IMR-90 (cell line): Measurements from ENCODE around the gene ARHGAP10. TPM values are rescaled to one million over a fixed set of nuclear protein-coding genes. Genes with fewer than 3 reads are reported as not detected.

Experiments
- ATAC-seq: fragments of 200-7000 bp; cut with Tn5 transposase; 2 replicates; pipeline ENCODE4 v1.9.1; 2020; ENCODE audit warnings: low read depth, mild to moderate bottlenecking, moderate library complexity
- BruUV-seq: library from RNA; stranded (reverse); fragments of 400-500 nt; replicated peaks from 2 replicates; lab custom pipeline; 2021; lab: Mats Ljungman, UMichigan
- CTCF ChIA-PET: fragments of 300-600 bp; formaldehyde crosslinking; extraction: SDS; loops from one replicate; lab custom pipeline; 2021; ENCODE audit warnings: antibody characterized with exemption; lab: Yijun Ruan, JAX
- POLR2A ChIA-PET: fragments of 300-600 bp; sonication (Branson Sonifier 250); formaldehyde crosslinking; loops from one replicate; lab custom pipeline; 2022; ENCODE audit warnings: antibody characterized with exemption; ENCODE audit not compliant: unreplicated experiment; lab: Charles Lee
- DNase-seq: peaks from one replicate; pipeline ENCODE4 v3.0.0; 2013
- H2AFZ ChIP-seq: replicated peaks from 2 replicates; pipeline ENCODE3; 2013; ENCODE audit warnings: low read length, mild to moderate bottlenecking; ENCODE audit not compliant: poor library complexity
- H2AK5ac ChIP-seq: 2 replicates; pipeline ENCODE4 v1.6.1; 2013; ENCODE audit warnings: low read depth, low read length, inconsistent platforms
- H2AK9ac ChIP-seq: replicated peaks from 2 replicates; pipeline ENCODE3; 2013; ENCODE audit warnings: mild to moderate bottlenecking, low read depth, low read length, moderate library complexity; ENCODE audit not compliant: poor library complexity
- H2BK120ac ChIP-seq: 2 replicates; pipeline ENCODE4 v1.6.1; 2013; ENCODE audit warnings: low read depth, low read length, inconsistent platforms
- H2BK15ac ChIP-seq: 3 replicates; pipeline ENCODE4 v1.6.1; 2013; ENCODE audit warnings: low read depth, low read length, inconsistent platforms
- H2BK20ac ChIP-seq: 2 replicates; pipeline ENCODE4 v1.6.1; 2013; ENCODE audit warnings: low read depth, mild to moderate bottlenecking, inconsistent platforms, low read length, moderate library complexity
- H2BK5ac ChIP-seq: 2 replicates; pipeline ENCODE4 v1.6.1; 2013; ENCODE audit warnings: mild to moderate bottlenecking, low read depth, low read length, inconsistent platforms; ENCODE audit not compliant: poor library complexity, severe bottlenecking
- H3K14ac ChIP-seq: replicated peaks from 2 replicates; pipeline ENCODE4 v1.6.1; 2013; ENCODE audit warnings: low read depth, low read length, inconsistent platforms
- H3K18ac ChIP-seq: 2 replicates; pipeline ENCODE4 v1.6.1; 2013; ENCODE audit warnings: low read depth, low read length, control low read depth
- H3K23ac ChIP-seq: 2 replicates; pipeline ENCODE4 v1.6.1; 2013; ENCODE audit warnings: low read depth, low read length, inconsistent platforms
- H3K27ac ChIP-seq: 2 replicates; pipeline ENCODE4 v1.5.1; 2013; ENCODE audit warnings: mild to moderate bottlenecking, control low read depth, low read length; ENCODE audit not compliant: insufficient read depth
- H3K27me3 ChIP-seq: 2 replicates; pipeline ENCODE4 v1.6.1; 2013; ENCODE audit warnings: low read length; ENCODE audit not compliant: control insufficient read depth, insufficient read depth
- H3K36me3 ChIP-seq: 2 replicates; pipeline ENCODE4 v1.6.1; 2013; ENCODE audit warnings: low read length, mixed read lengths; ENCODE audit not compliant: control insufficient read depth, insufficient read depth
- H3K4ac ChIP-seq: 2 replicates; pipeline ENCODE4 v1.6.1; 2013; ENCODE audit warnings: low read depth, low read length, inconsistent platforms
- H3K4me1 ChIP-seq: 2 replicates; pipeline ENCODE4 v1.6.1; 2013; ENCODE audit warnings: low read length, mixed read lengths; ENCODE audit not compliant: control insufficient read depth, insufficient read depth
- H3K4me2 ChIP-seq: 2 replicates; pipeline ENCODE4 v1.6.1; 2013; ENCODE audit warnings: low read depth, mild to moderate bottlenecking, control low read depth, low read length, moderate library complexity
- H3K4me3 ChIP-seq: 2 replicates; pipeline ENCODE4 v1.5.1; 2013; ENCODE audit warnings: low read depth, mild to moderate bottlenecking, control low read depth, low read length, moderate library complexity; ENCODE audit not compliant: insufficient read depth
- H3K56ac ChIP-seq: 2 replicates; pipeline ENCODE4 v1.6.1; 2013; ENCODE audit warnings: low read length, inconsistent platforms; ENCODE audit not compliant: insufficient read depth; ENCODE audit errors: extremely low read depth
- H3K79me1 ChIP-seq, 2 experiments: 2 replicates each; pipeline ENCODE4 v1.6.1; 2013; ENCODE audit warnings: low read length in 2 of 2, inconsistent platforms in 1 of 2, low read depth in 1 of 2
- H3K9ac ChIP-seq: 2 replicates; pipeline ENCODE4 v1.6.1; 2013; ENCODE audit warnings: low read depth, low read length, control low read depth
- H3K9me1 ChIP-seq: 2 replicates; pipeline ENCODE4 v1.6.1; 2013; ENCODE audit warnings: low read length, inconsistent platforms; ENCODE audit not compliant: insufficient read depth
- H3K9me3 ChIP-seq: 2 replicates; pipeline ENCODE4 v1.6.1; 2013; ENCODE audit warnings: low read length; ENCODE audit not compliant: control insufficient read depth, insufficient read depth
- H4K20me1 ChIP-seq: 2 replicates; pipeline ENCODE4 v1.6.1; 2013; ENCODE audit warnings: low read length, inconsistent platforms; ENCODE audit not compliant: insufficient read depth
- H4K5ac ChIP-seq: 2 replicates; pipeline ENCODE4 v1.6.1; 2013; ENCODE audit warnings: mild to moderate bottlenecking, low read depth, low read length, control low read depth
- H4K8ac ChIP-seq, 2 experiments: 2 replicates each; pipeline ENCODE4 v1.6.1; 2013; ENCODE audit warnings: low read depth in 2 of 2, low read length in 2 of 2, control low read depth in 1 of 2, inconsistent platforms in 1 of 2
- H4K91ac ChIP-seq: 2 replicates; pipeline ENCODE4 v1.6.1; 2013; ENCODE audit warnings: low read depth, low read length, inconsistent platforms; ENCODE audit not compliant: insufficient read depth
- CEBPB ChIP-seq: IDR thresholded peaks from 2 replicates; pipeline ENCODE4 v1.6.1; 2012; ENCODE audit warnings: low read depth, low read length, improper control_type of control experiment
- RAD21 ChIP-seq: IDR thresholded peaks from 2 replicates; pipeline ENCODE4 v1.6.1; 2012; ENCODE audit warnings: low read length, improper control_type of control experiment
- WGBS, 2 experiments: methylation state at CpG; one replicate each; pipeline versions ENCODE4 v1.1.5 to v1.1.7; 2013; ENCODE audit warnings: missing lambda C conversion rate in 2 of 2; ENCODE audit not compliant: insufficient read length in 1 of 2; ENCODE audit errors: extremely low coverage in 2 of 2; 5-methylcytosine and 5-hydroxymethylcytosine counted together
- dilution Hi-C: fragments of 300-500 bp; cut with HindIII; formaldehyde crosslinking; loops from one replicate; pipeline ENCODE4 v1.14.3; 2018; ENCODE audit warnings: low sequenced_read_pairs; ENCODE audit not compliant: unreplicated experiment
- in situ Hi-C: fragments of 300-500 bp; cut with MboI; formaldehyde crosslinking; loops from 3 replicates; pipeline ENCODE4 v1.14.3; 2019; ENCODE audit warnings: low sequenced_read_pairs, inconsistent platforms, mixed read lengths
- intact Hi-C: fragments of 100-400 bp; cut with micrococcal nuclease; formaldehyde crosslinking; loops from 2 replicates; pipeline ENCODE4 v1.10.0; 2022
- polyA plus RNA-seq, 3 experiments: library from polyadenylated mRNA; depleted of rRNA; stranded (reverse); fragments of >200 nt; gene quantifications; 2 replicates each; pipeline ENCODE4 v1.2.3, GENCODE V29; 2012; ENCODE audit warnings: low replicate concordance in 1 of 3
- total RNA-seq: library from RNA; depleted of rRNA; stranded (reverse); fragments of >200 nt; gene quantifications from 2 replicates; pipeline ENCODE4 v1.2.3, GENCODE V29; 2012

The ARHGAP10 gene
- total and polyA plus RNA-seq, 2 of the 4 experiments (the other 2 are of a cell fraction) = 27.1 to 29.4 TPM

DNA sequence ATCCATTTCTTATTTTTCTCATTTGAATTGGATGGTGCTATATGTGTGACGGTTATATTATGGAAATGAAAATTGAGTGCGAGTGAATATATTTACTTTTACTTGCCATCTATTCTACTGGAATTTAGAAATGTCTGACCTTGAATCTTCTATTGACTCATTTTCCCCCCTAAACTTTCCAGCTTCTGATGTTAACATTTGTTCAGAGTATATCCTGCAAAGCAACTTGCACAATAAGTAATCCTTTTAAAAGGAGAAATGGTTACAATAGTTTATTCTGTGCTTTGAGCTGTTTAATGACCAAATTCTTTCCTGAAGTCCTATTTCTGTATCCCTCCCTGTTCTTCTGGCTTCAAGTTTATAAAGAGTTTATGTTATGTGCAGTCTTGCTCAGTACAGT is 116.7 kb downstream of the ARHGAP10 start:
- H3K9me1 ChIP-seq = no peaks in the 10 kb centered on the region; the same call in 1 of the 2 replicates
- no peak overlapping the region for H4K5ac ChIP-seq
- no peak overlapping the region; the same call in 1 of the 2 replicates for H3K14ac ChIP-seq
- H2AK9ac ChIP-seq = no peak overlapping the region
- ChIA-PET POLR2A (no interaction called here), CTCF (interaction anchor here (1.0 to 2.3 kb wide), 2 partner anchors 11 to 19 kb away, joined by 3 to 6 read pairs; no protein-coding TSS in a partner anchor)
- H3K27ac ChIP-seq = peak overlapping the region; percentile 63; the same call in 1 of the 2 replicates
- ATAC-seq (peak; percentile 57), DNase-seq (no peak)
- peak overlapping the region; percentile 63; the same call in 1 of the 2 replicates for H3K18ac ChIP-seq
- no CpG with 5 or more reads among the region's 2 CpGs for WGBS, 2 experiments
- BruUV-seq = no TSS peak
- H3K4me3 ChIP-seq = no peak overlapping the region
- H2BK120ac ChIP-seq = no peak overlapping the region
- H2AFZ ChIP-seq = no peak overlapping the region
- no peak overlapping the region for H3K4ac ChIP-seq
- no peak overlapping the region for H4K91ac ChIP-seq
- dilution Hi-C loops = no loop called here
- peak overlapping the region; percentile 96 for H2BK5ac ChIP-seq
- no peaks in the 10 kb centered on the region for H3K27me3 ChIP-seq
- peak overlapping the region; percentile 84; the same call in 1 of the 3 replicates for H2BK15ac ChIP-seq
- H2AK5ac ChIP-seq = peak overlapping the region; percentile 56; the same call in 1 of the 2 replicates
- H3K4me2 ChIP-seq = peak overlapping the region; percentile 51; the same call in 1 of the 2 replicates
- peaks cover 12% of the 10 kb centered on the region for H4K20me1 ChIP-seq
- H3K23ac ChIP-seq = no peak overlapping the region
- no peak overlapping the region for H4K8ac ChIP-seq
- peaks cover 15% of the 10 kb centered on the region for H3K4me1 ChIP-seq
- H2BK20ac ChIP-seq = no peak overlapping the region
- peaks cover 47 to 75% of the 10 kb centered on the region in 2 experiments for H3K79me1 ChIP-seq
- no peaks in the 10 kb centered on the region; the same call in 1 of the 2 replicates for H3K9me3 ChIP-seq
- TF ChIP-seq RAD21 (no peak), CEBPB (0 out of 2 replicates have a peak, but pooled peaks have one; percentile 5)
- no peak overlapping the region; the same call in 1 of the 2 replicates for H3K9ac ChIP-seq
- H3K56ac ChIP-seq = no peak overlapping the region
- in situ Hi-C loops = no loop called here
- peaks cover 6% of the 10 kb centered on the region for H3K36me3 ChIP-seq
- intact Hi-C loops = loop anchor here (5.0 kb wide), 1 partner anchor 116 kb away; the partner anchor contains the start of gene ARHGAP10
